Measurements from ENCODE around the gene TBC1D9B.

Gene TBC1D9B

GRCh38 chr5:179907556-179908324 lies at the start of gene TBC1D9B:
TBC1D9B (minus strand) TSS chr5:179907897; CDS start chr5:179907821, 76 bp downstream.
- DNase-seq: peak; percentile 70

GRCh38 chr5:179955630-179956029 lies 47.9 kb upstream of the TBC1D9B start:
- no peak for DNase-seq

GRCh38 chr5:179955062-179955461 lies 47.4 kb upstream of the TBC1D9B start:
- no peak for DNase-seq

GRCh38 chr5:179954434-179954833 lies 46.7 kb upstream of the TBC1D9B start:
- peak; percentile 20 for DNase-seq

GRCh38 chr5:179953987-179954386 lies 46.3 kb upstream of the TBC1D9B start:
- no peak for DNase-seq

GRCh38 chr5:179936976-179937681 lies 29.4 kb upstream of the TBC1D9B start:
- DNase-seq: no peak

DNA sequence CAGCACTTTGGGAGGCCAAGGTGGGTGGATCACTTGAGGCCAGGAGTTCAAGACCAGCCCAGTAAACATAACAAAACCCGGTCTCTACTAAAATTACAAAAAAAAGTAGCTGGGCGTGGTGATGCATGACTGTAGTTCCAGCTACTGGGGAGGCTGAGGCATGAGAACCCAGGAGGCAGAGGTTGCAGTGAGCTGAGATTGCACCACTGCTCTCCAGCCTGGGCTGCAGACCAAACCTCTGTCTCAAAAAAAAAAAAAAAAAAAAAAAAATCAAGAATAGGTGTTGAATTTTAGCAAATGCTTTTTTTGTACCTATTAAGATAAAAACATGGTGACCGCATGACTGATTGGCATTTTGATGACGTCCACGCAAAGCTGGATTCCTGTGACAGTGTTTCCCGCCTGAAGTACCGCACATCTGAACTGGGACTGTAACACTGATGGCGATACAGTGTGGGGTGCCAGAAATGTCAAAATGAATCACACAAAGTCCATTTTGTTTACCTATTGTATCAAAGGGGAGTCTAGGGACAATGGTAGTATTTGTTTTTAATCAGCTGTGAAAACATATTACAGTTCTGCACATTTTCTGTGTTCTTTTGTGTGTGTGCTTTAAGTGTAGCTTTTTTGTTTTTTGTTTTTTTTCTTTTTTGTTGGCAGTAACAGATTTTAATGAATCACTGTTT lies 23.2 kb upstream of the TBC1D9B start:
- DNase-seq: no peak

DNA sequence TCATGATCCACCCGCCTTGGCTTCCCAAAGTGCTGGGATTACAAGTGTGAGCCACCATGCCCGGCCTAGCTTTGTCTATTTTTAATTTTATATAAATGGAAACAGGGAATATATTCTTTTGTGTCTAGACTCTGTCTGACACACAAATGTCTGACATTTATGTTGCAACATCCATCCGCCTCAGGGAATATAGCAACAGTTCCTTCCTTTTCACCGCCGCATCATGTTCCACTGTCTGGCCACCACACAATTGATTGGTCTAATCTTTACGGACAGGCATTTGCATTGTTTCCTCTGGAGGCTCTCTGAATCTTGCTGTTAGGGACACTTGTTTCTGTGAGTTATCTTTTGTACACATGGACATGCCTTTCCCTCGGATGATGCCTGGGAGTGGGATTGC lies 20.1 kb upstream of the TBC1D9B start:
- no peak for DNase-seq

- DNase-seq: no peak
Observed at GRCh38 chr5:179926657-179927056, 19.0 kb upstream of the TBC1D9B start.

GRCh38 chr5:179923436-179923835 lies 15.7 kb upstream of the TBC1D9B start:
- DNase-seq: no peak

DNA sequence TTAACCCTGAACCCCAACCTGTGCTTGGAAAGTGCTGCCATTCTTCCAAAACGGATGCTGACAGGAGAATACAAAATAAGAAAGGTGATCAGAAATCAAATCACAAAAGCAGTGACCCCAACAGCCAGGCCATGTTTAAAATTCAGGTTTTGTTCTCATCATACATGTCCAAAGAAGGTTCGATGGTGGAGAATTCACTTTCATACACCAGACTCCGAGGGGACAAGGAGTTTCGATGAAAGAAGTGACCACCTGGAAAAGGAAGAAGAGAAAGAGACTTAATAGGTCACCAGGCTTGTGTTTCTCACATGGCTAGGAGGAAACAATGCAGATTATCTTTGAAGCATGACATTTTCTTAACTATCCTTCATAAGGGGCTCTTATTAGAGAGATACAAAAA lies 12.5 kb upstream of the TBC1D9B start:
- no peak for DNase-seq

GRCh38 chr5:179919487-179920060 lies 11.9 kb upstream of the TBC1D9B start:
- no peak for DNase-seq

- no peak for DNase-seq
Observed at GRCh38 chr5:179918742-179919486, 11.2 kb upstream of the TBC1D9B start.

GRCh38 chr5:179916523-179916922 lies 8.8 kb upstream of the TBC1D9B start:
- no peak for DNase-seq

DNA sequence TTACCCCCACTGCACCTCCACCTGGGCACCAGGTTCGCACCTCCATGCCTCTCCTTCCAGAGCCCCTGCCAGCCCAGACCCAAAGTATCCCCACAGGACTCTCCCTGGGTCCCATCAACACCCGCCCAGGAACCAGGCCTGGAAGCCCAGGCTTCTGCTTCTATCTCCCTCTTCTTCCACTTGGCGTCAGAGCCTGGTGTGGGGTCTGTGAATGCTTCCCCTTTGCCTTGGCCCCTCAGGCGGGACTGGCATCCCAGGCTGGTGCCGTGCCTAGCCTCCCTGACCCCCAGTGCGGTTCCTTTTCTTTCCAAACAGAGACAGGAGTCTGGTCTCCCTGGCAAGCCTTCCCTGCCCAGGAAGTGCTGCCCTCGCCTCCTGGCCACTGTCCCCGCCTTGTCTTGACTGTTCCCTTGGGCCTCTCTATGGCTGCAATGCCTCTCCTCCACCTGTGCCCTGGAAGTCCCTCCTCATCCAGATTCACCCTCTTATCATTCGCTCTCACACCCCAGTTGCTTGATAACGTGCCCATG lies 7.8 kb upstream of the TBC1D9B start:
- no peak for DNase-seq

DNA sequence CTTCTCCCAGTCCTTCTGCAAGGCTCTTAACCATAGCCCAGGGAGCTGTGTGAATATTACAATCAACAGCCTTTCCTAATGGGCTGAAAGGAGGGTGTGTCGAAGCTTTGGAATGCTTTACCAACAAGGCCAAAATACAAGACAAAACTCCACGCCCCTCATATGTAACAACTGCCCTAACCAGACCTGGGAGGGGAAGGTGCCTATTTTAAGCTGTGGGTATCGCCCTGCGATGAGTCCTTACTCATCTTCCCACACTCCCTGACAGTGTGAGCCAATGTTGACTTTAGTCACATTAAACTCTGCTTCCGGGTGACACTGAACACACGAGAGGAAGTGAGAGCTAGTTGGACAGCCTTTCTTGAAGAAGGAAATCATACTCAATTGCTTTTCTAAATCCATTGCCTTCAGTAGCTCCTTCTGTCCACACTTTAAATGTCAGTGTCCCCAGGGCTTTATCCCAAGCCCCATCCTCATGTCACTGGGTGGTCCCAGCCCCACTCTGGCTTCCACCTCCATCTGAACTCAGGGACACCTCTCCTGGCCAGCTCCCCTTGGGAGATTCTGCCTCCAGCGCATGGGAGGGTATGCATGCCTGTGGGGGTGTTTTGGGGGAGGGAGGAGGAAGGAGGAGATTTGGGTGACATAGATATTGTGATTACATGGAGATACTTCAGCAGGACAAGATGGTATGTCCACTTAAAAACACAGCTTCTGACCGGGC lies 6.5 kb upstream of the TBC1D9B start:
- peak; percentile 66 for DNase-seq

GRCh38 chr5:179913461-179913860 lies 5.8 kb upstream of the TBC1D9B start:
- DNase-seq: no peak

DNA sequence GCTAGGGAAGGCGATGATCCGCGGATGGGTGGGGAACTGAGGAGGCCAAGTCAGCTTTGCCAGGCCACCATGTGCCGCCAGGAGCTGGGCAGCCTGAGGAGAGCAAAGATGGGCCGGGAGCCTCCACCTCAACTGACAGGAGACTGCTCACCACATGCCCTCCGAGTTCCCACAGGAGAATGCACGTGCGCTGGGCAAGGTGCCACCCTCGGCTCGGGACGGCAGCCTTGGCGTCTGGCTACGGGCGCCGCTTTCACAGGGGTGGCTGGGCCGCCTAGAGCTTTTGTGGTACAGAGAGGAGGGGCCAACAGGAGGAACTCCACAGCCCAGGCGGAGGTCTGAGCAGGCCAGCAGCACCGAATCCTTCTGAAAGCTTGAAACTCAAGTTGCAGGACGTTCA lies 5.3 kb upstream of the TBC1D9B start:
- no peak for DNase-seq

DNA sequence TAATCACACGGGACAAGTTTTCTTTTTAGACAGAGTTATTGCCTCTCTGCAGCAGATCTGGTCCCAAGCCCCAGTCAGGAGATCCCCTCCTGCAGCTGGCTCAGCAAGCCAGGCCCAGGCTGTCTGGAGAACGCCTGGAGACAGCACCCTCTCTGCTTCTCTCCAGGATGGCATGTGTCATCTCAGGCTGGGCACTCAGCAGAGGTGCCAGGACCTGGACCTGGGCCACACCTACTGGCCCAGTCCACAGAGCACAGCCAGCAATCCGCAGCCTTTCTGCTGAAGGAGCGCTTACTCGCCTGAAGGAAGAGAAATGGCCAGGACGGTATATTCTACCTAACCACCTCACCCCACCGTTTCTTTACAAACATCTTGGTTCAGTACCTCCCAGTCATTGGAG lies 4.7 kb upstream of the TBC1D9B start:
- no peak for DNase-seq

DNA sequence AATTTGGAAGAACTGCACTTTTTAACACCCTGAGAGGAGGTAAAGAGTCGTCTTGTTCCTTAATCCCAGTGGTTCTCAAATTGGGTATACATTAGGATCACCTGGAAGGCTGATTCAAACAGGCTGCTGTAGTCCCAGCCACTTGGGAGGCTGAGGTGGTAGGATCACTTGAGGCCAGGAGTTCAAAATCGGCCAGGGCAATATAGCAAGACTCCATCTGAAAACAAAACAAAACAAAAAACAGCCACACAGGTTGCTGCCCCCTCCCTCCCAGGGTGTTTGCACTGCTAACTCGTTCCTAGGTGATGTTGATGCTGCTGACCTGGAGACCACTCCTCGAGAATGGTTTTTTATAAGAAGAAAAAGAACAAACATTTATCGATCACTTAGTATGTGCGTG lies 1.5 kb upstream of the TBC1D9B start:
- DNase-seq: no peak

- no peak for DNase-seq
Observed at GRCh38 chr5:179908528-179908927, 831 bp upstream of the TBC1D9B start.
